ENCODE measurements around the gene TRABD. TPM values are rescaled to one million over a fixed set of nuclear protein-coding genes. Genes with fewer than 3 reads are reported as not detected.

The TRABD gene
- total RNA-seq, 1 donor, result 21.6 TPM

GRCh38 chr22:50205781-50206569 is 20.3 kb downstream of the TRABD start:
- DNase-seq (ENCODE audit: low read depth), result no peak
- no peak for TF ChIP-seq CTCF (IDR thresholded peaks at IDR 0.05; ENCODE audit: insufficient read depth, low read depth, low read length)
- no peak overlapping the region for H3K4me3 ChIP-seq (ENCODE audit: low read depth, low read length)

- H3K4me3 ChIP-seq (ENCODE audit: low read depth, low read length), result no peak overlapping the region
- DNase-seq (ENCODE audit: low read depth), result peak; percentile 87
- peak; percentile 75 for TF ChIP-seq CTCF (IDR thresholded peaks at IDR 0.05; ENCODE audit: insufficient read depth, low read depth, low read length)
These were observed 20.9 kb downstream of the TRABD start for GRCh38 chr22:50206599-50206998.

GRCh38 chr22:50207383-50208140 is 21.8 kb downstream of the TRABD start:
- TF ChIP-seq CTCF (IDR thresholded peaks at IDR 0.05; ENCODE audit: insufficient read depth, low read depth, low read length), result no peak
- no peak for DNase-seq (ENCODE audit: low read depth)
- H3K4me3 ChIP-seq (ENCODE audit: low read depth, low read length), result no peak overlapping the region

- no peak for TF ChIP-seq CTCF (IDR thresholded peaks at IDR 0.05; ENCODE audit: insufficient read depth, low read depth, low read length)
- no peak overlapping the region for H3K4me3 ChIP-seq (ENCODE audit: low read depth, low read length)
- DNase-seq (ENCODE audit: low read depth), result no peak
These were observed 22.8 kb downstream of the TRABD start for GRCh38 chr22:50208430-50208938.

GRCh38 chr22:50208939-50209892 is 23.5 kb downstream of the TRABD start:
- H3K4me3 ChIP-seq (ENCODE audit: low read depth, low read length), result no peak overlapping the region
- no peak for TF ChIP-seq CTCF (IDR thresholded peaks at IDR 0.05; ENCODE audit: insufficient read depth, low read depth, low read length)
- no peak for DNase-seq (ENCODE audit: low read depth)

GRCh38 chr22:50209893-50210292 is 24.2 kb downstream of the TRABD start:
- peak; percentile 67 for DNase-seq (ENCODE audit: low read depth)
- TF ChIP-seq CTCF (IDR thresholded peaks at IDR 0.05; ENCODE audit: insufficient read depth, low read depth, low read length), result peak; percentile 88
- no peak overlapping the region for H3K4me3 ChIP-seq (ENCODE audit: low read depth, low read length)
